H1 (cell line): ENCODE measurements around the gene CCDC12. TPM values are rescaled to one million over a fixed set of nuclear protein-coding genes. Genes with fewer than 3 reads are reported as not detected.

Experiments
- CTCF ChIA-PET: fragments of 300-600 bp; sonication (Branson Sonifier 250); formaldehyde crosslinking; loops from one replicate; lab custom pipeline; 2021; ENCODE audit not compliant: partially characterized antibody; lab: Charles Lee
- POLR2A ChIA-PET: fragments of 300-600 bp; sonication (Branson Sonifier 250); formaldehyde crosslinking; loops from one replicate; lab custom pipeline; 2021; ENCODE audit warnings: inconsistent platforms; ENCODE audit not compliant: partially characterized antibody; lab: Charles Lee
- DNase-seq, 2 experiments: peaks; one replicate each; pipeline versions ENCODE4 v3.0.0 to v3.0.0-alpha.2; 2010 to 2022; ENCODE audit warnings: low spot score in 2 of 2, low read depth in 1 of 2, mixed read lengths in 1 of 2
- FAIRE-seq: peaks from 2 replicates; lab custom pipeline; 2011; peaks lifted over from hg19 to GRCh38; lab: Jason Lieb, UNC
- H2AFZ ChIP-seq: 2 replicates; pipeline ENCODE4 v1.8.1; 2012; ENCODE audit warnings: low read length, inconsistent platforms
- H2AK5ac ChIP-seq: 2 replicates; pipeline ENCODE4 v1.6.1; 2013; ENCODE audit warnings: low read depth, low read length
- H2BK120ac ChIP-seq: replicated peaks from 2 replicates; pipeline ENCODE3; 2013; ENCODE audit warnings: low read depth, low read length, inconsistent platforms
- H2BK12ac ChIP-seq: 2 replicates; pipeline ENCODE4 v1.6.1; 2013; ENCODE audit warnings: low read depth, low read length
- H2BK15ac ChIP-seq: 2 replicates; pipeline ENCODE4 v1.6.1; 2013; ENCODE audit warnings: low read length
- H2BK20ac ChIP-seq: 2 replicates; pipeline ENCODE4 v1.6.1; 2013; ENCODE audit warnings: low read length
- H2BK5ac ChIP-seq: 2 replicates; pipeline ENCODE4 v1.6.1; 2013; ENCODE audit warnings: low read depth, low read length
- H3K14ac ChIP-seq: 2 replicates; pipeline ENCODE4 v1.6.1; 2013; ENCODE audit warnings: inconsistent platforms; ENCODE audit not compliant: insufficient read length
- H3K18ac ChIP-seq: 2 replicates; pipeline ENCODE4 v1.6.1; 2013; ENCODE audit warnings: low read length; ENCODE audit errors: extremely low read depth
- H3K23ac ChIP-seq: 2 replicates; pipeline ENCODE4 v1.6.1; 2013; ENCODE audit warnings: inconsistent platforms; ENCODE audit not compliant: insufficient read length
- H3K23me2 ChIP-seq: 2 replicates; pipeline ENCODE4 v1.6.1; 2013; ENCODE audit warnings: low read depth, low read length
- H3K27ac ChIP-seq: 2 replicates; pipeline ENCODE4 v1.6.1; 2011; ENCODE audit warnings: low read depth, low read length, inconsistent platforms
- H3K27me3 ChIP-seq, 4 experiments: replicated peaks in 1 of 4; 1 replicate in 1 of 4; 2 replicates in 3 of 4; pipeline versions ENCODE4 v1.6.1 to v1.8.1; 2011 to 2013; ENCODE audit warnings: low read length in 3 of 4, mild to moderate bottlenecking in 3 of 4, inconsistent platforms in 2 of 4, mixed read lengths in 2 of 4, moderate library complexity in 1 of 4; ENCODE audit not compliant: control insufficient read depth in 3 of 4, insufficient read depth in 3 of 4; ENCODE audit errors: extremely low read depth in 1 of 4
- H3K36me3 ChIP-seq, 4 experiments: 2 replicates each; pipeline versions ENCODE4 v1.6.1 to v1.8.1; 2011 to 2013; ENCODE audit warnings: mild to moderate bottlenecking in 4 of 4, low read length in 3 of 4, moderate library complexity in 2 of 4, control low read depth in 1 of 4, inconsistent platforms in 1 of 4; ENCODE audit not compliant: insufficient read depth in 4 of 4, control insufficient read depth in 2 of 4
- H3K4ac ChIP-seq: replicated peaks from 2 replicates; pipeline ENCODE3; 2013; ENCODE audit warnings: low read length, low read depth, mixed read lengths, inconsistent platforms; ENCODE audit not compliant: insufficient read length
- H3K4me1 ChIP-seq, 4 experiments: replicated peaks in 1 of 4; 1 replicate in 1 of 4; 2 replicates in 3 of 4; pipeline versions ENCODE4 v1.6.1 to v1.8.1; 2011 to 2013; ENCODE audit warnings: low read length in 3 of 4, inconsistent platforms in 2 of 4, mixed read lengths in 1 of 4; ENCODE audit not compliant: insufficient read depth in 4 of 4, control insufficient read depth in 3 of 4
- H3K4me2 ChIP-seq, 2 experiments: 2 replicates each; pipeline versions ENCODE4 v1.6.1 to v1.8.1; 2011 to 2013; ENCODE audit warnings: low read depth in 2 of 2, low read length in 2 of 2, control low read depth in 1 of 2, inconsistent platforms in 1 of 2, mild to moderate bottlenecking in 1 of 2; ENCODE audit not compliant: insufficient read depth in 1 of 2
- H3K4me3 ChIP-seq, 4 experiments: fragments of 200-600, 300-600 bp in 1 of 4; sonication (generic), shearing (Covaris generic), sonication (Bioruptor Twin) in 1 of 4; 2 replicates each; pipeline versions ENCODE4 v1.5.1 to v1.8.1; 2011 to 2016; ENCODE audit warnings: low read length in 4 of 4, low read depth in 3 of 4, control low read depth in 2 of 4, inconsistent platforms in 2 of 4, mild to moderate bottlenecking in 2 of 4, mixed read lengths in 1 of 4, moderate library complexity in 1 of 4; ENCODE audit not compliant: insufficient read depth in 2 of 4; ENCODE audit errors: extremely low read depth in 1 of 4
- H3K56ac ChIP-seq: replicated peaks from 2 replicates; pipeline ENCODE3; 2013; ENCODE audit warnings: low read depth, mild to moderate bottlenecking, mixed read lengths, low read length, inconsistent platforms; ENCODE audit not compliant: insufficient read length
- H3K79me1 ChIP-seq: 2 replicates; pipeline ENCODE4 v1.6.1; 2013; ENCODE audit warnings: low read depth, low read length, control low read depth
- H3K79me2 ChIP-seq, 2 experiments: 2 replicates each; pipeline versions ENCODE4 v1.6.1 to v1.8.1; 2012 to 2013; ENCODE audit warnings: low read length in 2 of 2, mild to moderate bottlenecking in 2 of 2, inconsistent platforms in 1 of 2; ENCODE audit not compliant: insufficient read depth in 2 of 2, control insufficient read depth in 1 of 2
- H3K9ac ChIP-seq, 4 experiments: replicated peaks in 1 of 4; 1 replicate in 1 of 4; 2 replicates in 3 of 4; pipeline versions ENCODE4 v1.6.1 to v1.8.1; 2011 to 2013; ENCODE audit warnings: low read depth in 3 of 4, low read length in 3 of 4, control low read depth in 2 of 4, mild to moderate bottlenecking in 2 of 4, moderate library complexity in 2 of 4, inconsistent platforms in 1 of 4; ENCODE audit errors: extremely low read depth in 1 of 4
- H3K9me3 ChIP-seq, 2 experiments: 2 replicates each; pipeline versions ENCODE4 v1.6.1 to v1.8.1; 2012 to 2013; ENCODE audit warnings: mild to moderate bottlenecking in 2 of 2, moderate library complexity in 2 of 2, control low read depth in 1 of 2, inconsistent platforms in 1 of 2, low read depth in 1 of 2, low read length in 1 of 2, mixed read lengths in 1 of 2; ENCODE audit not compliant: insufficient read depth in 2 of 2
- H4K20me1 ChIP-seq, 2 experiments: replicated peaks in 1 of 2; 2 replicates each; pipeline versions ENCODE3 to v1.8.1; 2011 to 2013; ENCODE audit warnings: inconsistent platforms in 2 of 2, low read length in 2 of 2, mild to moderate bottlenecking in 1 of 2; ENCODE audit not compliant: insufficient read depth in 2 of 2, control insufficient read depth in 1 of 2
- H4K5ac ChIP-seq: 2 replicates; pipeline ENCODE4 v1.6.1; 2013; ENCODE audit warnings: low read length, low read depth, mixed read lengths, inconsistent platforms; ENCODE audit not compliant: insufficient read length
- H4K8ac ChIP-seq: 2 replicates; pipeline ENCODE4 v1.8.0; 2013; ENCODE audit warnings: mild to moderate bottlenecking, moderate library complexity, low read length, inconsistent platforms; ENCODE audit not compliant: insufficient read depth; ENCODE audit errors: extremely low read depth
- H4K91ac ChIP-seq: replicated peaks from 2 replicates; pipeline ENCODE3; 2013; ENCODE audit warnings: low read length, mixed read lengths, inconsistent platforms; ENCODE audit not compliant: insufficient read length
- BACH1 ChIP-seq: IDR thresholded peaks from 2 replicates; pipeline ENCODE4 v1.6.1; 2012; ENCODE audit warnings: low read length, improper control_type of control experiment
- CHD2 ChIP-seq: IDR thresholded peaks from 2 replicates; pipeline ENCODE4 v1.6.1; 2012; ENCODE audit warnings: low read length, improper control_type of control experiment
- EP300 ChIP-seq, 2 experiments: IDR thresholded peaks; 1 replicate in 1 of 2; 2 replicates in 1 of 2; pipeline ENCODE4 v1.6.1; 2011 to 2012; ENCODE audit warnings: low read depth in 2 of 2, low read length in 2 of 2, mild to moderate bottlenecking in 2 of 2, borderline replicate concordance in 1 of 2, inconsistent platforms in 1 of 2, moderate library complexity in 1 of 2
- KDM1A ChIP-seq: fragments of 200-600, 300-600 bp; sonication (generic); IDR thresholded peaks from 2 replicates; pipeline ENCODE4 v1.7.1; 2016; ENCODE audit warnings: mild to moderate bottlenecking, low read length, borderline replicate concordance
- KDM4A ChIP-seq: IDR thresholded peaks from one replicate; pipeline ENCODE4 v1.7.1; 2012; ENCODE audit warnings: low read depth, mild to moderate bottlenecking, moderate library complexity, low read length, inconsistent platforms; ENCODE audit not compliant: severe bottlenecking
- NRF1 ChIP-seq: IDR thresholded peaks from 2 replicates; pipeline ENCODE4 v1.6.1; 2011; ENCODE audit warnings: mild to moderate bottlenecking, low read depth, low read length, improper control_type of control experiment
- POU5F1 ChIP-seq: IDR thresholded peaks from 2 replicates; pipeline ENCODE4 v1.6.1; 2011; ENCODE audit warnings: low read depth, mild to moderate bottlenecking, low read length, moderate library complexity
- RNF2 ChIP-seq: fragments of 200-900, 300-1000 bp; sonication (generic); IDR thresholded peaks from 2 replicates; pipeline ENCODE4 v1.7.1; 2016; ENCODE audit warnings: borderline replicate concordance, low read depth, mild to moderate bottlenecking, antibody characterized with exemption, low read length; ENCODE audit not compliant: poor library complexity, severe bottlenecking; ENCODE audit errors: missing control alignments
- SIX5 ChIP-seq: IDR thresholded peaks from 2 replicates; pipeline ENCODE4 v1.6.1; 2011; ENCODE audit warnings: mild to moderate bottlenecking, low read depth, low read length
- SP2 ChIP-seq: IDR thresholded peaks from 2 replicates; pipeline ENCODE4 v1.6.1; 2012; ENCODE audit warnings: mild to moderate bottlenecking, low read length, inconsistent platforms
- TAF1 ChIP-seq: IDR thresholded peaks from 2 replicates; pipeline ENCODE4 v1.6.1; 2011; ENCODE audit warnings: mild to moderate bottlenecking, low read depth, low read length
- TBP ChIP-seq: IDR thresholded peaks from 2 replicates; pipeline ENCODE4 v1.6.1; 2011; ENCODE audit warnings: low read depth, low read length, improper control_type of control experiment
- ZNF274 ChIP-seq: IDR thresholded peaks from 2 replicates; pipeline ENCODE4 v1.7.0; 2012; ENCODE audit warnings: low read length, borderline replicate concordance; ENCODE audit errors: extremely low read depth
- WGBS, 2 experiments: shearing (Covaris generic) in 1 of 2; methylation state at CpG; one replicate each; pipeline versions ENCODE4 v1.1.6 to v1.1.7; 2013 to 2015; ENCODE audit warnings: low lambda C conversion rate in 2 of 2, mixed read lengths in 2 of 2, inconsistent platforms in 1 of 2, low coverage in 1 of 2, missing lambda C conversion rate in 1 of 2; ENCODE audit not compliant: insufficient replicate concordance in 2 of 2, insufficient coverage in 1 of 2, insufficient read length in 1 of 2; ENCODE audit errors: extremely low coverage in 1 of 2, missing lambda C conversion rate in 1 of 2; 5-methylcytosine and 5-hydroxymethylcytosine counted together
- polyA plus RNA-seq, 7 experiments: library from polyadenylated mRNA; depleted of rRNA in 3 of 7; stranded (reverse) in 5 of 7; unstranded in 2 of 7; fragments of >200 nt in 5 of 7; fragments of 200-250 nt in 2 of 7; gene quantifications; 1 replicate in 5 of 7; 2 replicates in 1 of 7; 4 replicates in 1 of 7; pipeline versions ENCODE4 v1.2.1 to v1.2.3, GENCODE V29; 2011 to 2013; ENCODE audit warnings: missing spikeins in 2 of 7, mixed read lengths in 2 of 7
- total RNA-seq: library from RNA; stranded (reverse); fragmentation: NEBNext Ultra II Directional; extraction: Animal tissue kit (Norgen Biotek cat#: 25700); gene quantifications from 2 replicates; pipeline ENCODE4 v1.2.1, GENCODE V29; 2021
- TF ChIP-seq, protein P1 (sequence below): IDR thresholded peaks from 2 replicates; pipeline ENCODE4 v1.6.1; 2012; ENCODE audit warnings: inconsistent platforms

CCDC12 gene
- total and polyA plus RNA-seq, 2 of the 8 experiments (the other 6 are each of a cell fraction or from before 2014, with no cell fraction given), result 29.5 to 41.3 TPM

DNA sequence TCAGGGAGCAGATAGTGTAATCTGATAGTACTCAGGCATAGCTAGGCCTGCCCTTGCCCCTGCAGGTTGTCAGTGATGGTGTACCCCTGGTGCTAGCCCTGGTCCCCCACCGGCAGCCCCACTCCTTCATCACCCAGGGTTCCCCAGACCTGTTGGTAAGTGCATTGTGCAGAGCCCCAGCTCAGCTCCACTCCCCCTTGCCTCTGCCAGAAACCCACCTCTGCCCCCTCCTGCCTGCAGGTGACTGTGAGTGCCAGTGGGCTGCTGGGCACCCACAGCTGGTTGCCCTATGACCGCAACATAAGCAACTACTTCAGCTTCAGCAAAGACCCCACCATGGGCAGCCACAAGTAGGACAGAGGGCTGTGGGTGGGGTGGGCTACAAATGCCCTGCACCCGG lies 30.5 kb upstream of the CCDC12 start:
- 78% methylated on average over 3 of the region's 3 CpGs; no CpG with 5 or more reads in 1 of the 2 experiments for WGBS, 2 experiments
- H3K79me2 ChIP-seq, result no peaks in the 10 kb centered on the region
- H3K23me2 ChIP-seq, result peaks cover 3% of the 10 kb centered on the region; the same call in 1 of the 2 replicates
- no peak overlapping the region for H3K18ac ChIP-seq
- H3K4me1 ChIP-seq, result peaks cover 0 to 9% (median 5%) of the 10 kb centered on the region in 4 experiments; a peak in 5 of 7 replicates
- H3K79me1 ChIP-seq, result no peaks in the 10 kb centered on the region; the same call in 1 of the 2 replicates
- H4K5ac ChIP-seq, result no peak overlapping the region
- no peak overlapping the region for H2BK15ac ChIP-seq
- H4K8ac ChIP-seq, result no peak overlapping the region
- FAIRE-seq, result no peak
- no peak overlapping the region for H2AK5ac ChIP-seq
- no peak overlapping the region for H3K9ac ChIP-seq
- H3K4me2 ChIP-seq, result no peak overlapping the region
- H3K36me3 ChIP-seq, result peaks cover 5 to 27% (median 17%) of the 10 kb centered on the region in 4 experiments; a peak in 7 of 8 replicates
- POLR2A ChIA-PET, result interaction anchor here (0.8 to 1.6 kb wide), 3 partner anchors 20 to 373 kb away, joined by 3 to 4 read pairs (median 4); partner anchors contain the start of genes PTPN23 and SETD2
- no peak overlapping the region for H2AFZ ChIP-seq
- H2BK20ac ChIP-seq, result no peak overlapping the region
- H3K4me3 ChIP-seq, result no peak overlapping the region
- no peak overlapping the region for H2BK5ac ChIP-seq
- H3K23ac ChIP-seq, result no peak overlapping the region
- peaks cover 0 to 15% of the 10 kb centered on the region in 2 experiments for H4K20me1 ChIP-seq
- no peak overlapping the region for H3K4ac ChIP-seq
- no peaks in the 10 kb centered on the region for H3K9me3 ChIP-seq
- no peak overlapping the region for H3K27ac ChIP-seq
- H3K14ac ChIP-seq, result no peak overlapping the region
- no peak overlapping the region for H2BK12ac ChIP-seq
- no peaks in the 10 kb centered on the region for H3K27me3 ChIP-seq
- no peak overlapping the region for H3K56ac ChIP-seq
- no peak for DNase-seq
- H2BK120ac ChIP-seq, result no peak overlapping the region
- CTCF ChIA-PET, result interaction anchor here (0.6 to 14.2 kb wide), 6 partner anchors 9 to 317 kb away, joined by 3 to 130 read pairs (median 4); partner anchors contain the start of genes CCDC12 and NBEAL2
- H4K91ac ChIP-seq, result no peak overlapping the region
- TF ChIP-seq, protein P1, sequence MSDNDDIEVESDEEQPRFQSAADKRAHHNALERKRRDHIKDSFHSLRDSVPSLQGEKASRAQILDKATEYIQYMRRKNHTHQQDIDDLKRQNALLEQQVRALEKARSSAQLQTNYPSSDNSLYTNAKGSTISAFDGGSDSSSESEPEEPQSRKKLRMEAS, result no peak
- no peak for TF ChIP-seq SIX5
- no peak for TF ChIP-seq TBP
- TF ChIP-seq CHD2, result no peak
- TF ChIP-seq POU5F1, result no peak
- no peak for TF ChIP-seq EP300 (IDR thresholded peaks at IDR 0.05; ENCODE audit: borderline replicate concordance in 1 of 2, low read depth in 2 of 2, low read length in 2 of 2)
- TF ChIP-seq SP2, result no peak
- TF ChIP-seq BACH1, result no peak
- no peak for TF ChIP-seq NRF1
- TF ChIP-seq KDM4A, result no peak
- TF ChIP-seq TAF1, result no peak
- no peak for TF ChIP-seq ZNF274
- no peak for TF ChIP-seq RNF2
- TF ChIP-seq KDM1A, result no peak
